HG02884 (cell line): ENCODE results near the gene HSD17B7.
"Not testable (repeated sequence)": the region's sequence is repeated elsewhere in the genome, so short reads cannot be mapped to it uniquely, and the experiment has no call there.

Experiments used
- ATAC-seq: cut with Tn5 transposase; IDR thresholded peaks from one replicate; pipeline ENCODE4 v1.9.1; 2021; ENCODE audit warnings: mild to moderate bottlenecking, moderate library complexity; ENCODE audit not compliant: unreplicated experiment

HSD17B7 gene, protein sequence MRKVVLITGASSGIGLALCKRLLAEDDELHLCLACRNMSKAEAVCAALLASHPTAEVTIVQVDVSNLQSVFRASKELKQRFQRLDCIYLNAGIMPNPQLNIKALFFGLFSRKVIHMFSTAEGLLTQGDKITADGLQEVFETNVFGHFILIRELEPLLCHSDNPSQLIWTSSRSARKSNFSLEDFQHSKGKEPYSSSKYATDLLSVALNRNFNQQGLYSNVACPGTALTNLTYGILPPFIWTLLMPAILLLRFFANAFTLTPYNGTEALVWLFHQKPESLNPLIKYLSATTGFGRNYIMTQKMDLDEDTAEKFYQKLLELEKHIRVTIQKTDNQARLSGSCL

GRCh38 chr1:162790303-162790984 lies at the start of gene HSD17B7:
Gene HSD17B7, plus strand, starts transcription at chr1:162790702. Its CDS starts 99 bp downstream, at chr1:162790801.
- ATAC-seq: peak; percentile 100

- ATAC-seq: no peak
These were observed 49.7 kb upstream of the HSD17B7 start for GRCh38 chr1:162740755-162741154.

GRCh38 chr1:162741574-162741973 lies 48.9 kb upstream of the HSD17B7 start:
- no peak for ATAC-seq

DNA sequence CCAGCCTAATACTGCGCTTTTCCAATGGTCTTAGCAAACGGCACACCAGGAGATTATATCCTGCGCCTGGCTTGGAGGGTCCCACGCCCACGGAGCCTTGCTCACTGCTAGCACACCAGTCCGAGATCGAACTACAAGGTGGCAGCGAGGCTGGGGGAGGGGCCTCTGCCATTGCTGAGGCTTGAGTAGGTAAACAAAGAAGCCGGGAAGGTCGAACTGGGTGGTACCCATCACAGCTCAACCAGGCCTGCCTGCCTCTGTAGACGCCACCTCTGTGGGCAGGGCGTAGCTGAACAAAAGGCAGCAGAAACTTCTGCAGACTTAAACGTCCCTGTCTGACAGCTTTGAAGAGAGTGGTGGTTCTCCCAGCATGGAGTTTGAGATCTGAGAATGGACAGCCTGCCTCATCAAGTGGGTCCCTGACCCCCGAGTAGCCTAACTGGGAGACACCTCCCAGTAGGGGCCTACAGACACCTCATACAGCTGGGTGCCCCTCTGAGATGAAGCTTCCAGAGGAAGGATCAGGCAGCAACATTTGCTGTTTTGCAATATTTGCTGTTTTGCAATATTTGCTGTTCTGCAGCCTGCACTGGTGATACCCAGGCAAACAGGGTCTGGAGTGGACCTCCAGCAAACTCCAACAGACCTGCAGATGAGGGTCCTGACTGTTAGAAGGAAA lies 44.1 kb upstream of the HSD17B7 start:
- ATAC-seq: not testable (repeated sequence)

- ATAC-seq: no peak
These were observed 37.4 kb upstream of the HSD17B7 start for GRCh38 chr1:162753001-162753658.

- ATAC-seq: no peak
These were observed 36.4 kb upstream of the HSD17B7 start for GRCh38 chr1:162753998-162754585.

DNA sequence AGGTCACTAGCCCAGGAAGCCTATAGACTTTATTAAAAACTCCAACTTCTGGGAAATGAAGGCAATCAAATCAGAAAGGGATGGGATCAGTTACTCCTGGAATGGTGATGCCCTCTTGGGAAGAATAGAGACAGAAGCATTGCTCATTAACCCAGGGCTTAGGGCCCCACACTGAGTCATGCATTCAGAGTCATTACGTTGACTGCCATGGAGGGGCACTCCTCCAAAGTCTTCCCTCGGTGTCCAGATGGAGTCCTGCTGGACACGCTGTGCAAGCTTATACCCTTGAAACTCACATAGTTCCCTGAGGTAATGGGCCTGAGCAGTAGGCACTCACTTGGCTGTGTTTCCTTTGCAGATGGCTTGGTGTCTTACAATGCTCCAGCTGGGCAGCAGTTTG lies 35.2 kb upstream of the HSD17B7 start:
- no peak for ATAC-seq

GRCh38 chr1:162756523-162756922 lies 34.0 kb upstream of the HSD17B7 start:
- no peak for ATAC-seq

GRCh38 chr1:162757476-162757875 lies 33.0 kb upstream of the HSD17B7 start:
- no peak for ATAC-seq

DNA sequence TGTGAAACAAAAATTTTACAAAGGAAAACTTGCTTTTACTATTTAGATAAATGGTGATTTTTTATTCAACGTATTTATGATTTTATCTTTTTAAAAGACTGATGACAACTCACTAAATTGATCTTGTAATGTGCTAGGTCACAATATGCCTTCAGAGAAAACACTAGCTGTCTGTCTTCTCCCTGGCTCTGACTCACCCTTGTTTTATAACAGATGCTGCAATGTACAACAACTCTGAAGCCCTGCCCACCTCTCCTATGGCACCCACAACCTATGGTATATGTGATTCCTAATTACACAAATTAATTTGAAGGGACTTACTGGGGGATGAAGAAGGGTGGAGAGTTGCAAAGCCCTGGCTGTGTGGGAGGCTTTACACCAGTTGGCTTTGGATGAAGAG lies 24.7 kb upstream of the HSD17B7 start:
- no peak for ATAC-seq

DNA sequence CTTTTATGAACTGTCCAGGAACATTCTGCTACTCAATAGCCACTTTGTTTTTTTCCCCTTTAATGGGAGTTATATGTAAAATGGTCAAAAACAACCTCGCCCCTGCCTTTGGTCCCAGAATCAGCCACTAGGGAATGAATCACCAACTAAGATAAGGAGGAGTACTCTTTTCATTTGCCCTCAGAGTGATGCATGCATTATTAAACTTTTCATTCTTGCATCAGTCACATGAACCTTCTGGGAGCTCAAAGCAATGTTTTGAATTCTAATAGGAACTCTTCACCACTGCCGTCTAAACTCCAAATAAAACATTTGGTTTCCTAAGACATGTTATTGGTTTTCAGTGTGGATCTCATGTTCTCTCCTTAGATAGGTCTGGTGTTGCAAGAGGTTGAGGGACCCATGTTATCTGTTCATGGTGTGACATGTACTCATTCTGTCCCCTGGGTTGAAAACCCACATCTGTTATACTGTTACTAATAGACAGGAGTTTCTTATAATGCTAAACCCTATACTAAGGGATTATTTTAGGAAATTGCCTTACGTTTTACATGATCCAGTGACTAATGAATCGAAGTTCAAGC lies 17.8 kb upstream of the HSD17B7 start:
- no peak for ATAC-seq

DNA sequence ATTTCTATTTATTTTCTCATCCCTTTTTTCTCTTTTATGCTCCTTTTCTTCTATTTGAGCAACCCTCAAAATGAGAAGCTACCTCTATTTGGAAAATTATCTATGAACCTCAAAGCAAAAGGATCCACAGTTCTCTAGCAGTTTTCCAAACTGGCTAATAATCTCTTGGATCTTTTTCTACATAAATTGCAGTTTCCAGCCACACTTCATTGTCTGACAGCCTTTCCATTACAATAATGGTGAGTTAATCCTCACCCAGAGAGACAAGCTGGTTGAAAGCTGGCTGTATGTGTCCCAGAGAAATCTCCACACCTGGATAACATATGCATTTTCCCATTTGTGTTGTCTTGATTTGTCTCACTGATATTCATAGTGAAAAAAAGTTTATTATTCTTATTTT lies 16.5 kb upstream of the HSD17B7 start:
- no peak for ATAC-seq

GRCh38 chr1:162779043-162779442 lies 11.5 kb upstream of the HSD17B7 start:
- ATAC-seq: no peak

DNA sequence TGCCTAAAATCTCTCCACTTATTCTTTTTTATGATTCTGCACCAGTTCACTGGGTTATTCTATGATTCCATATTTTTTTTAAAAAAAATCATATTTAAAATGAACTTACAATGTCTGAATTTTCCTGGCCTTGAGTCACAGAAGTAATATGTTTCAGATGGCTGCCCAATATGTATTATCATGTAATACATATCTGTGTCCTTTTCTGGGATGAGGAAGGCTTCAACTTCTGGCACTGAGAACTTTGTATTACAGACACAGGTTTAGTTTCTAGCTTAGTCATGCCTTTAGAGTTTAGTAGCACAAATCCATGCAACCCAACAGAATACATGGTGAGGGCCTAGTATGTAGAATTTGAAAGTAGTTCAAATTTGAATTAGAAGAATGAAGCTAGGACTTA lies 7.8 kb upstream of the HSD17B7 start:
- ATAC-seq: no peak

GRCh38 chr1:162784926-162785325 lies 5.6 kb upstream of the HSD17B7 start:
- not testable (repeated sequence) for ATAC-seq

GRCh38 chr1:162788783-162789182 lies 1.7 kb upstream of the HSD17B7 start:
- ATAC-seq: not testable (repeated sequence)

GRCh38 chr1:162790985-162791357 lies 469 bp downstream of the HSD17B7 start:
- ATAC-seq: not testable (repeated sequence)

GRCh38 chr1:162794284-162794683 lies 3.8 kb downstream of the HSD17B7 start:
- not testable (repeated sequence) for ATAC-seq

GRCh38 chr1:162796617-162797279 lies 6.2 kb downstream of the HSD17B7 start:
- not testable (repeated sequence) for ATAC-seq
